Measurements from ENCODE around the gene RNF26. TPM values are rescaled to one million over a fixed set of nuclear protein-coding genes. Genes with fewer than 3 reads are reported as not detected.

The RNF26 gene
- polyA plus RNA-seq, 1 of the 3 experiments (the other 2 are of a cell fraction) = 31.9 TPM

- Histone ChIP-seq H3K36me3 (replicated peaks in 1 of 2; ENCODE audit: control insufficient read depth in 1 of 2, insufficient read depth in 2 of 2, low read length in 1 of 2) (no peaks in the 10 kb centered on the region), H3K79me2 (ENCODE audit: insufficient read depth) (no peaks in the 10 kb centered on the region), H2AFZ (ENCODE audit: low read depth) (no peak overlapping the region), H3K4me1 (ENCODE audit: control insufficient read depth in 1 of 2, insufficient read depth in 2 of 2, low read depth in 1 of 2, low read length in 1 of 2) (peaks cover 0 to 9% of the 10 kb centered on the region in 2 experiments; a peak in 1 of 4 replicates), H4K20me1 (ENCODE audit: insufficient read depth) (no peaks in the 10 kb centered on the region), H3F3A (replicated peaks; ENCODE audit: insufficient read depth) (no peaks in the 10 kb centered on the region), H3K27me3 (ENCODE audit: insufficient read depth) (no peaks in the 10 kb centered on the region; the same call in 1 of the 2 replicates), H3K4me2 (no peak overlapping the region), H3K4me3 (ENCODE audit: low read depth in 2 of 2, low read length in 1 of 2) (no peak overlapping the region), H3K9me3 (no peaks in the 10 kb centered on the region), H3K9me2 (no peaks in the 10 kb centered on the region), H3K9ac (no peak overlapping the region), H3K27ac (ENCODE audit: low read depth in 2 of 2, low read length in 1 of 2) (no peak overlapping the region)
- CTCF ChIA-PET = interaction anchor here (1.6 to 11.0 kb wide), 5 partner anchors 9 to 133 kb away, joined by 3 to 90 read pairs (median 42); no protein-coding TSS in a partner anchor
- WGBS (ENCODE audit: low lambda C conversion rate) = 62% methylated on average over 2 of the region's 2 CpGs
- POLR2A ChIA-PET = no interaction called here
- no peak for TF ChIP-seq IRF3 (IDR thresholded peaks at IDR 0.05; ENCODE audit: low read depth, low read length)
- TF ChIP-seq CTCF (IDR thresholded peaks at IDR 0.05) = no peak
- no peak for TF ChIP-seq SIN3A (IDR thresholded peaks at IDR 0.05; ENCODE audit: borderline replicate concordance, low read depth, low read length)
- no peak for TF ChIP-seq PBX3 (IDR thresholded peaks at IDR 0.05)
- no peak for TF ChIP-seq REST (IDR thresholded peaks at IDR 0.05; ENCODE audit: low read depth, low read length)
- TF ChIP-seq CHD2 (IDR thresholded peaks at IDR 0.05; ENCODE audit: low read length, partially characterized antibody) = no peak
- TF ChIP-seq GATA2 (CRISPR knock-in tag; IDR thresholded peaks at IDR 0.05) = no peak
- TF ChIP-seq USF1 (IDR thresholded peaks at IDR 0.05; ENCODE audit: borderline replicate concordance, low read depth) = no peak
- no peak for TF ChIP-seq RXRA (IDR thresholded peaks at IDR 0.05; ENCODE audit: borderline replicate concordance, low read depth)
- no peak for TF ChIP-seq GABPA (IDR thresholded peaks at IDR 0.05; ENCODE audit: low read depth)
- TF ChIP-seq MEF2A (IDR thresholded peaks at IDR 0.05; ENCODE audit: borderline replicate concordance, low read depth) = no peak
- TF ChIP-seq SMC3 (IDR thresholded peaks at IDR 0.05; ENCODE audit: low read depth, low read length) = no peak
- no peak for TF ChIP-seq USF2 (IDR thresholded peaks at IDR 0.05; ENCODE audit: borderline replicate concordance, low read depth, low read length)
- no peak for TF ChIP-seq NRF1 (IDR thresholded peaks at IDR 0.05; ENCODE audit: low read depth, low read length)
- no peak for TF ChIP-seq JUND (IDR thresholded peaks at IDR 0.05)
- no peak for TF ChIP-seq EZH2phosphoT487 (IDR thresholded peaks at IDR 0.05; ENCODE audit: borderline replicate concordance, low read depth)
- DNase-seq = no peak
Observed at GRCh38 chr11:119347242-119347641, 12.9 kb downstream of the RNF26 start.
